ENCODE measurements around the gene SPHK1. TPM values are rescaled to one million over a fixed set of nuclear protein-coding genes. Genes with fewer than 3 reads are reported as not detected.
A peak's percentile ranks its signal among the peaks of the same experiment; 100 is the strongest.

Gene SPHK1
- total and polyA plus RNA-seq, 12 donors: 1.7 to 20.8 (median 3.4) TPM

- Histone ChIP-seq H3K4me3 (no peak overlapping the region), H3K4me1 (peaks cover 0 to 7% (median 5%) of the 10 kb centered on the region in 9 donors), H3K27ac (no peak overlapping the region), H3K36me3 (peaks cover 0 to 100% (median 55%) of the 10 kb centered on the region in 9 donors), H3K27me3 (no peaks in the 10 kb centered on the region), H3K9me3 (no peaks in the 10 kb centered on the region)
- intact Hi-C loops (cut with DNase I): loop anchor here in 7 of 10 donors (2.0 to 10.0 kb wide), 6 partner anchors 44 to 291 kb away; partner anchors contain the start of genes QRICH2 (in 2 of the 7), EXOC7 (in 1 of the 7) and PRPSAP1 (in 1 of the 7)
- TF ChIP-seq CTCF (IDR thresholded peaks at IDR 0.05): no peak
- peak in 1 of 2 donors; percentile 9 for DNase-seq
- ATAC-seq: no peak
- WGBS, 2 donors: 96 to 97% methylated on average over 15 of the region's 15 CpGs
Measured at GRCh38 chr17:76395980-76396379, 11.6 kb downstream of the SPHK1 start.

- Histone ChIP-seq H3K4me3 (no peak overlapping the region), H3K27ac (no peak overlapping the region), H3K4me1 (peaks cover 1 to 13% (median 5%) of the 10 kb centered on the region in 9 donors), H3K36me3 (peaks cover 0 to 100% (median 54%) of the 10 kb centered on the region in 9 donors), H3K27me3 (no peaks in the 10 kb centered on the region), H3K9me3 (no peaks in the 10 kb centered on the region)
- 83 to 92% methylated on average over 8 of the region's 8 CpGs for WGBS, 2 donors
- ATAC-seq (no peak), DNase-seq (no peak)
- intact Hi-C loops (cut with DNase I): loop anchor here in 7 of 10 donors (2.0 to 10.0 kb wide), 6 partner anchors 45 to 292 kb away; partner anchors contain the start of genes QRICH2 (in 2 of the 7), EXOC7 (in 1 of the 7) and PRPSAP1 (in 1 of the 7)
- TF ChIP-seq CTCF (IDR thresholded peaks at IDR 0.05): no peak
Measured at GRCh38 chr17:76397184-76397583, 12.8 kb downstream of the SPHK1 start.

DNA sequence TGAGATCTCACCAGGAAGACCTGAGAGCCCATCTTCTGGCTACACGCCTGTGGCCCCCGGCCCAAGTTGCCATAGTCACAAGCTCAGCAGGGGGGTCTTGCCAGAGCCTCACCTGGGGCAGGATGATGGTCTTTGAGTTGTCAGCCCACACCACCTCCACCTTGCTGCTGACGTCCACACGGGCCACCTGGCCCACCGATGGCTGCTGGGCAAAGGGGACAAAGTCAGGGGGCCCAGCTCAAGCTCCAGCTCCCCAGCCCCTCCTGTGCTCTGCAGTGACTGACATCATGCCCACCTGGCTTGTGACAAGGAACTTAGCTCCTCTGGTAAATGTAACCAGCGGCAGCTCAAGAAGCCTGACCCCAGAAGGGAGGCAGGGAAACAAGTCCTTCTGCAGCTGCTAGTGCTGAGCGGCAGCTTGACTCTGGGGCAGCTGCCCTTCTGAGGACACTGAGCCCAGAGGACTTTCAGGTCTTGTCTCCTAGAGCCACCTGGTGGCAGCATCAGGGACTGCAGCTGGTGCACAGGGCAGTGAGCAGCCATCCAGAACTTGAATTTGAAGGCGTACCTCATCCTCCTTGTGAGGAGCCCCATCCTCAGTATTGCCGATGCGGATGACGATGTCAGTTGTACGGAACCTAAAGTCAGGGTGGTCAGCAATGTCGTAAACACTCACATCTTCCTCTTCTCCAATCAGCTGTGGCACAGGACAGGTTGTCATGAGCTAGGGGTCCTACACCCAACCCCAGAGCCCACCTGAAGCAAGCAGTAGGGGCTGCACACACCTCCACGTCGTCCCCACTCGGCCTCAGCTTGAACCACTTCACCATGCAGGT lies 13.5 kb downstream of the SPHK1 start:
- 60 to 61% methylated on average over 16 of the region's 16 CpGs for WGBS, 2 donors
- no peak overlapping the region for H3K4me3 ChIP-seq
- peak; percentile 96 to 99 (median 97) for TF ChIP-seq CTCF (IDR thresholded peaks at IDR 0.05)
- DNase-seq: peak; percentile 87 to 91
- no peaks in the 10 kb centered on the region for H3K27me3 ChIP-seq
- peak; percentile 74 to 89 (median 85) for ATAC-seq
- H3K27ac ChIP-seq: peak overlapping the region in 1 of 10 donors; percentile 17
- H3K9me3 ChIP-seq: no peaks in the 10 kb centered on the region
- intact Hi-C loops (cut with DNase I): loop anchor here (2.0 to 10.0 kb wide), 6 partner anchors 46 to 293 kb away; partner anchors contain the start of genes QRICH2 (in 2 of the 10), EXOC7 (in 1 of the 10) and PRPSAP1 (in 1 of the 10)
- peaks cover 0 to 100% (median 54%) of the 10 kb centered on the region in 9 donors for H3K36me3 ChIP-seq
- peaks cover 3 to 16% (median 6%) of the 10 kb centered on the region in 9 donors for H3K4me1 ChIP-seq

DNA sequence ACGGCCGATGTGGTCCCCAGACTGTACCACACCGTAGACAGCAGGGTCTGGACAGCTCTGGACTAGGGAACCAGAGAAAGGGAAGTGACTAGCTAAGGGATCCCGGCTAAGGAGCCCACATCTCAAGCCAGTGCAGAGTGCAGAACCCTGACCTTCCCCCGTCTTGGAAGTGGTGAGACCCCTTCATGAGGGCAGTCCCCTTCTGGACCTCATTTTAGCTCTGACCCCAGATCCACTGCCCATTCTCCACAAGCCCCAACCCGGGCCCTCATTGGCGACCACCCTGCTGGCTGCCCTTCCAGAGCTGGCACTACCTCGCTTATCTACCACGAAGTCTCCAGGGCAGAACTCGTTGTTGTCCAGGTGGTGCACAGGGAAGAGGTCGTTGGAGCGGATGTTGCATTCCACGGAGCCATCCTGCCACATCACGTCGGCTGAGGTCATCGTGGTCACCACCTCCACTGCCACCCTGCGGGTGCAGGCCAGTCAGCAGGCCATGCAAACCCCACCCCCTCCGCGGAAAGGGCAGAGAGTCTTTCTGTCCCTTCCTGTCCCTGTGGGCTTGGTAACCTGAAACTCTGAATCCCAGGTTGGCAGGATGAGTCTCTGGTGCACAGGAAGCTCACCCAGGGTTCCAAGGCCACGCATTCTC lies 14.2 kb downstream of the SPHK1 start:
- Histone ChIP-seq H3K36me3 (peaks cover 0 to 100% (median 54%) of the 10 kb centered on the region in 9 donors), H3K27ac (no peak overlapping the region), H3K27me3 (no peaks in the 10 kb centered on the region), H3K4me3 (no peak overlapping the region), H3K4me1 (peaks cover 3 to 21% (median 7%) of the 10 kb centered on the region in 9 donors), H3K9me3 (no peaks in the 10 kb centered on the region)
- no peak for DNase-seq
- 82 to 89% methylated on average over 20 of the region's 20 CpGs for WGBS, 2 donors
- ATAC-seq: peak in 3 of 8 donors; percentile 3 to 15 (median 9)
- TF ChIP-seq CTCF (IDR thresholded peaks at IDR 0.05): no peak
- intact Hi-C loops (cut with DNase I): loop anchor here in 8 of 10 donors (2.0 to 10.0 kb wide), 6 partner anchors 46 to 294 kb away; partner anchors contain the start of genes QRICH2 (in 2 of the 8), EXOC7 (in 1 of the 8) and PRPSAP1 (in 1 of the 8)
